ENCODE measurements around the gene FAM20C.
A peak's percentile ranks its signal among the peaks of the same experiment; 100 is the strongest.

FAM20C gene

DNA sequence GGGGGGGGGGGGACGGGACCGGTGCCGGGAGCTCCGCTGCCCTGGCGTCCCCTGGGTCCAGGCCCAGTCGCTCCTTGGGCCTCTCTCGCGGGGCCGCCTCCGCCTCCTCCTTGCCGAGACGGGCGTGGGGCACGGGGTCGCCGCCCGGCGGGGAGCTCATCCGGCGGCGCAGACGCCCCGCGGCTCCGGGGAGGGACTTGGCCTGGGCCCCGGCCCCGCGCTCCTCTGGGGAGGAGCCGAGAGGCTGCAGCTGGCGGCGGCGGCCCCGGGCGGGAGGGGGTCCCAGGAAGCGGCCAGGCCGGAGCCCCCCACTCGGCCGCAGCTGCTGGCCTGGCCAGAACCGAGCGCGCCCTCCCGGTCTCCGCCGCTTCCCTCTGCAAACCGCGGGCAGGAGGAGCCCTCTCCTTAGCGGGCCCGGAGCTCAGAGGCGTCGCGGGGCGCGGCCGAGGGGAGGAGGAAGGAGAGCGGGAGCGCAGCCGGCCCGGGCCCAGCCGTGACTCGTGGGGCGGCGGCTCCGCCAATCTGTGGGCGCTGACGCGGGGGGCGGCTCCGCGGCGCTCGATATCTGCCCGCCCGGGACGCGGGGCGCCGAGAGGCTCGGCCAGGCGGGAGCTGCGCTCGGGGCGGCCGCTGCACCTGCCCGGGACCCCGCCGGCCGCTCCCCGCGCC lies at the start of gene FAM20C:
TSS of gene FAM20C (plus strand) at position 591 of the 669 bp plus-strand sequence. CDS start 629 bp downstream, outside the sequence.
- DNase-seq, result no peak

DNA sequence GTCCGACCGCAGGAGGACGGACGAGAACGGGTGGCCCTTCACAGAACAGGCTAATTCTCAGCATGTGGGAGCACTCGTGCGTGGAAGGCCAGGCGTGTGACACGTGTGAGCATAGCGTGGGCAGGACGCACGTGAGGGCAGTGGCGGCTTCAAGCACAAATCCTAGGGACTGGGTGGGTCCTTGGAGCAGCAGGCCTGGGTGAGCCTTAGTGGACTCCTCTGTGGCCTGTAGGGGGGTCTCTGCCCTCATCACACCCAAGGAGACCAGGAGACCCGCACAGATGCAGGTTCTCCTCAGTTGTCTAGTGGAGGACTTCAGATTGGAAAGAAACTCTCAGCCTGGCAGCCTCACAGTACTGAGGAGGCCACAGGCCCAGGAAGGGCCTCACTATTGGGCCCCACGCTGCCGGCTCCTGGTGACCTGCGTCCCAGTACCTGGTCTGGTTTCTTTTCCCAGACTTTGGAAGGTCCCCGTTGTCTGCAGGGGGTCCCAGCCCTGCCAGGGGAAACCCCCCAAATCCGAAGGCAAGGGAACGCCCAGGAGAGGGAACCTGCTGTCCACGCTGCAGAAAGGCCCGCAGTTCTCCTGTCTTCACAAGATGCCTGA lies 49.1 kb upstream of the FAM20C start:
- no peak for DNase-seq

DNA sequence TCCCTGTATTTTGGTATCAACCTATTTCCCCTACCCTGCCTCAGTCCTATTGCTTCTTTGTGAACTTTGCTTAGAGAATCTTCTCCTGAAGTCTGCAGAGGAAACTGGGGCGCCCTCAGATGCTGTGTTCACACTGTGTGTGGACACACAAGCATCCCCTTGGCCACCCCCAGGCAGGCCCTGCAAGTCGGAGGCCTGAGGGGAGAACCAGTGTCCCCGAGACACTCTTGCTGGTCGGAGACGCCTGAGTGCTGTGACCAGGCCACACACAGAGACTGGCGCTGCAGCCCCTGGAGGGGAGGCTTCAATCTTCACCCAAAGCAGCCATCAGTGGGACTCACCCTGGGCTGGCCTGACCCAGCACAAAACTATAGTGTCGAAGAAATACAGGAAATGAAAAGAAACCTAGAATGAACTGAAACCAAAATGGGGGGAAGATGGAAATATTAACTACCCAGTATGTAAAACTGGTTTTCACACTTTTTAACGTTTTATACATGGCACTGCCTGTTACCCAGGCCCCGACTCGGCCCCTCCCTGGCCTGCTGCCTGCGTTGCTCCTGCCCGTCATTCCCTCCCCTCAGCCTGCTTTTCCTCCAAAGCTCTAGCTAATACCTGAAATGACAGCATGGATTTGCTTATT lies 48.4 kb upstream of the FAM20C start:
- no peak for DNase-seq

GRCh38 chr7:144454-144826 lies 47.9 kb upstream of the FAM20C start:
- DNase-seq, result no peak

GRCh38 chr7:145863-146262 lies 46.5 kb upstream of the FAM20C start:
- DNase-seq, result no peak

DNA sequence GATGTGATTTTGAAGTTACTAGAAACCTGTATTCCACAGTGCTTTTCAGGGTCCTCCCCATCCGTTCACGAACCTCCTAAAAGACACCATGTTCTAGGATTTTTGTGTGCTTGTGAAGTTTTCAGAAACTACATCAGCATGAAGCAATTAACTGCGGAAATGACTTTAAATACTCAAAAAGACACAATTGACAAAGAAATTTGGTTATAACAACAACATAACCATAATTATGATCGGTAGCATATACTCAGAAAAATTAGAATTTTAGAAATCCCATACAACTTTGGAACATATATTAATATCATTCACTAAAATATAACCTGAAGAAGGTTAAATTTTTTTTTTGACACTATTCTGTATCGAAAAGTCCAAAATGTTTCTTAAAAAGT lies 43.8 kb upstream of the FAM20C start:
- no peak for DNase-seq

DNA sequence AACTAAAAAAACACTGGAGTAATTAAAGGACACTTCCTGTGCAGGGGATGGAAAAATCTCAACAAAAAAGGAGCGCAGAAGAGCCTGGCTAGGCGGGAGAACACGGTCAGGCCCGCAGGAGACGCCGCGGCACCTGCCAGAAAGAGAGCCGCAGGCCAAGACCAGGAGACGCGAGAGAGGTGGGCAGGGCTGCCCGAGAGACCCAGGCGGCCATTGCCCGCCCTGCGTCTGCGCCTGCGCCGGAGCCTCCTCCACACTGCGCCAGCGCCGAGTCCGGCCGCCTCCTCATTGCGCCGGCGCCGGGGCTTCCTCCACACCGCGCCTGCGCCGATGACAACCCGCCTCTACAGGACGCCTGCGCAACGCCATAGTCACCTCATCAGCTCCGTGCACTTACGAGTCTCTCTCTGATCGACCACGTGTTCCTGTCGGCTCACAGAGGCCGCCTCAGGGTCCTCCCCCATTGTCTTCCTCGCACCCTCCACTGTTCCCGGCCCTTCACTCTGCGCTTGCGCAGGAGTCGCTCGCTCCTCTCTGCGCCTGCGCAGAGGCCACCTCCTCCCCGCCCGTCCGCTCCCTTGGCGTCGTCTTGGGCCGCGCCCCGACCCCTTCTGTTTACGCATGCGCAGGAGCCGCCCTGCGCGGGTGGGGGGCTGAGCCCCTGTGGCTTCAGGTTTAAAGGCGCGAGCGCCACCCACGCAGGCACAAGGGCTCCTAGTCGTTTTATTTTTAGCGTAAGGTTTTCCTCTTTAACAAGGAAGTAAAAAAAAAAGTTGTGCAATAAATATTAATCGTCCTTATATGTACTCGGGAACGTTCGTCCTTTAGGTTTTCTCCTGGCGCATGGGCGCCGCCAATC lies 43.2 kb upstream of the FAM20C start:
- peak; percentile 87 to 88 for DNase-seq

- DNase-seq, result no peak
Measured at GRCh38 chr7:149791-150636, 42.4 kb upstream of the FAM20C start.

DNA sequence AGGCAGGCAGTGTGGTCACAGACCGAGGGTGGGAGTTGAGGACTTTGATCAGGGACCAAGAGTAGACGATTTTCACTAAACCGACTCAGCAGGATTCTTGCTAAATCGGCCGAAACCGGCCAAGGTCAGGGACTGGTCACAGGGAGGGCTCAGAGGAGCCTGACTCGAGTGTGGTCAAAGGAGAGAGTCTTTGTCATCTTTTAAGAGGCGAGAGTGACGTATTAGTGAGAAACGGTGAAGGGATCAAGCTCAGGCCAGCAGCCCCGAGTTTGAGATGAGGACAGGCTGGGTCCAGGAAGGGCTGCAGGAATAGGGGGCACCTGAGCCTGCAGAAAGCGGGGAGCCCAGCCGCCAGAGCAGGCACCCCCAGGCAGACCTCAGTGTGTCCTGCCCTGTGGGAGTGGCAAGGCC lies 41.6 kb upstream of the FAM20C start:
- no peak for DNase-seq

- DNase-seq, result no peak
Measured at GRCh38 chr7:151346-152050, 40.9 kb upstream of the FAM20C start.

GRCh38 chr7:152702-153391 lies 39.5 kb upstream of the FAM20C start:
- no peak for DNase-seq

GRCh38 chr7:153604-154003 lies 38.8 kb upstream of the FAM20C start:
- no peak for DNase-seq

DNA sequence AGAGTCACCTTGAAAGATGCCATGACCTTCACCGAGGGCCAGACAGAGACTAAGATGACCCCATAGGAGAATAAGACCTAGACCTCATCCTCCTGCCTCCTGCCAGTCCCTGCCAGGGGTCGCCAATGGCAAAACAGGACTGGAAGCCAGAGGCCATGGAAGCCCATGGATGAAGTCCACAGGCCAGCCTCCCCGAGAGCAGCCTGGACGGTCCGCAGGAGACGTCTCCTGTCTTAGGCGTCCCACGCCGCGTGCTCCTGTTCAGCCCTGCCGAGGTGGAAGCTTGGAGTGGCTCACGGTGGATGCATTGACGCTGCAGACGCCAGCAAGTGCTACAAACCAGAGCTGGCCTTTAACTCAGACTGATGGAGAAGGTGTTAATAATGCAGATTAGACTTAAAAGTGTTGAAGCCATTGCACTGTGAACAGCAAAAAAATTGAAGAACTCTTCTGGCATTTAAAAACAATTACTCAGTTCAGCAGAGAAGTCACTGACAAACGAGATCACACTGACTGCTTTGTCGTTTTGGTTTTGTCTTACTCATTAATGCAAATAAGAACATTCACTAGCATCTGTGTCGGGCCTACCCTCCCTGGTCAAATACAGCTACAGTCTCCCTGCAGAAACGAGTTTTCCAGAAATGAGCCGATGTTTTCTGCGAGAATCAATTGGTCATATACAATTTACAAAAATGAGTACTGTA lies 38.1 kb upstream of the FAM20C start:
- no peak for DNase-seq

DNA sequence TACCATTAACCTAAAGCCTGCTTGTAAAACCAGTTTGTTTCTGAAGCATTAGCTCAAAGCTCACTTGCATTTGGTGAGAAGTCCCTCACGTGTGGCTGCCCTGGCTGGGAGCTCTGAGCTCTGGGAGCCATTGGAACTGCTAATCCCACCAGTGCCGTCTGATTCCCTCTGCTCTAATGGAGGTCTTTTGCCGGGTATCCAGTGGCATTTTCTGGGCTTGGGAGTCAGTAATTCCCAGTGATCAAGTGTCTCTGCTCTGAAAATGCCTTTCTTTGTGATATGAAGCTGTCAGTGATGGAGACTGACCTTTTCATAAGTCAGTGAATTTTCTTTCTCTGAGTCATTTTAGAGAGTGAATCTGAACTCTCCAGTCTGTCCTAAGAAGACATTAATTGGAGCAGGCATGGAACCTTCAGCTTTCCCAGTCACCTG lies 36.9 kb upstream of the FAM20C start:
- no peak for DNase-seq

GRCh38 chr7:156111-157007 lies 36.0 kb upstream of the FAM20C start:
- DNase-seq, result no peak

DNA sequence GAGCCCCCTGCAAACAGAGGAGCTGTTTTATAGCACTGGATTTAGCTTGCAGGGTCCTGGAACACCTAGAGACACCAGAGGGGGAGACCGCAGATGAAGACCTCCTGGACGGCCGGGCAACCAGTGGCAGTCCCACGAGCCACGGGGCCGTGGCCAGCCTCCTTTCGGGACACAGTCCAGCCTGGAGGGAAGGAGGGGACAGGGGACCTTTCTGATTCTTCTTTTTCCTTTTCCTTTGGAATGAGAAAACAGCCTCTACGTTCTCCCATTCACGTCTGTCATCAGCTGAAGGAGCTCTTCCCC lies 35.4 kb upstream of the FAM20C start:
- DNase-seq, result no peak

- DNase-seq, result no peak
Measured at GRCh38 chr7:157771-158625, 34.4 kb upstream of the FAM20C start.

DNA sequence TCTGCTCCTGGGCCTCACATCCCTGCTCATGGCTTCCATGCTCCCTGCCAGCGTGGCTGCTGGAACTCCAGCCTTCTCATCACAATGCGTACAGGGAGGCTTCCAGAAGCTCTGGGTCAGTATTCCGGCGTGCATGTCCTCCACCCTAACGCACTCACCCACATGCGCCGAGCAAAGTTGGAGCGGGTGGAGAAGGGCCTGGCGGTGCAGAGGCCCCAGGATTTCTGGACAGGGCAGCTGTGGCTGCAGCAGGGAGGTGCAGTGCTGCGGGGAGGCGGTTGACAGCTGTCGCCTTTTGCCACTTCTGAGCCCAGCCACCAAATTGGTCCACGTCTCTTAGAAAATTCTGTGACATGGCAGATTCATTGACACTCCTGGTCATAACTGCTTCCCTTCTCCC lies 33.6 kb upstream of the FAM20C start:
- DNase-seq, result no peak
